ENCODE results near the gene CD109. TPM values are rescaled to one million over a fixed set of nuclear protein-coding genes. Genes with fewer than 3 reads are reported as not detected.

Gene CD109
- total and polyA plus RNA-seq, 2 experiments from 2014 or later: 3.0 to 8.2 TPM

DNA sequence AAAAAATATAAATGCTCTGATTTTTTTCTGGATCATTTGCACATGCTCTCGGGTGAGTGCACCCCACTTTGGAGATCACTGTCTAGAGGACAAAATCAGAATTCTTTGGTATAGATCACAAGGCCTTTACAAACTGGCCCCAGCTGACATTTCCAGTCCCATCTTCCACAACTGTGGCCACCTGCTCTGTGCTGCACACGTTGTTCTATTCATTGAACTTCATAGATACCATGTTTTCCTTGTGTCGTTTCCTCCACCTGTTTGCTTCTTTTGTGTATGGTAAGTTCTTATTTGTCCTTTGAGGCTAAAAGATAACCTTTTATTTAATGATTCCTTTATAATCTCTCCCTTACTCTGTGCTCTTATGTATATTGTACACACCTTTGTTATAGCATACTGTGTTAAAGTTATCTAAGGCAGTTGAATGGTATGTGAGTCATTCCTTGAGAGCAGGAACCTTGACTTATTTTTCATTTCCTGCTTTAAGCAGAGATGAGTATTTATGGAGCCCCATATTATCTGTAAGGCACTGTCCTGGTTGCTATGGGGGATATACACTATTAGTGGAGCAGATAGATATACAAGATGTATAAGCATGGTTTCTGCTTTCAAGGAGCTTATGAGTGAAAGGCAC lies 30.2 kb upstream of the CD109 start:
- Histone ChIP-seq H2AFZ (no peak overlapping the region), H4K20me1 (ENCODE audit: insufficient read depth, poor library complexity, severe bottlenecking) (no peaks in the 10 kb centered on the region), H3K9me3 (ENCODE audit: low read depth) (no peaks in the 10 kb centered on the region), H3K4me2 (no peak overlapping the region), H3K27me3 (no peaks in the 10 kb centered on the region), H3K9me2 (replicated peaks; ENCODE audit: insufficient read depth) (no peaks in the 10 kb centered on the region), H3K27ac (peak overlapping the region; percentile 75), H3K79me2 (no peaks in the 10 kb centered on the region), H3K36me3 (replicated peaks; ENCODE audit: insufficient read depth, low read depth) (no peaks in the 10 kb centered on the region), H3K4me3 (no peak overlapping the region), H3K4me1 (ENCODE audit: insufficient read depth) (peaks cover 4% of the 10 kb centered on the region)
- no peak for DNase-seq (ENCODE audit: low spot score)
- TF ChIP-seq EZH2 (IDR thresholded peaks at IDR 0.05; ENCODE audit: borderline replicate concordance) (no peak), EZH2phosphoT487 (IDR thresholded peaks at IDR 0.05; ENCODE audit: low read depth, severe bottlenecking, unreplicated experiment) (no peak)
- TF ChIP-seq, protein P1, sequence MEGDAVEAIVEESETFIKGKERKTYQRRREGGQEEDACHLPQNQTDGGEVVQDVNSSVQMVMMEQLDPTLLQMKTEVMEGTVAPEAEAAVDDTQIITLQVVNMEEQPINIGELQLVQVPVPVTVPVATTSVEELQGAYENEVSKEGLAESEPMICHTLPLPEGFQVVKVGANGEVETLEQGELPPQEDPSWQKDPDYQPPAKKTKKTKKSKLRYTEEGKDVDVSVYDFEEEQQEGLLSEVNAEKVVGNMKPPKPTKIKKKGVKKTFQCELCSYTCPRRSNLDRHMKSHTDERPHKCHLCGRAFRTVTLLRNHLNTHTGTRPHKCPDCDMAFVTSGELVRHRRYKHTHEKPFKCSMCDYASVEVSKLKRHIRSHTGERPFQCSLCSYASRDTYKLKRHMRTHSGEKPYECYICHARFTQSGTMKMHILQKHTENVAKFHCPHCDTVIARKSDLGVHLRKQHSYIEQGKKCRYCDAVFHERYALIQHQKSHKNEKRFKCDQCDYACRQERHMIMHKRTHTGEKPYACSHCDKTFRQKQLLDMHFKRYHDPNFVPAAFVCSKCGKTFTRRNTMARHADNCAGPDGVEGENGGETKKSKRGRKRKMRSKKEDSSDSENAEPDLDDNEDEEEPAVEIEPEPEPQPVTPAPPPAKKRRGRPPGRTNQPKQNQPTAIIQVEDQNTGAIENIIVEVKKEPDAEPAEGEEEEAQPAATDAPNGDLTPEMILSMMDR (IDR thresholded peaks at IDR 0.05; ENCODE audit: poor library complexity): no peak
- 52% methylated on average over 3 of the region's 3 CpGs for WGBS (ENCODE audit: low lambda C conversion rate, missing lambda C conversion rate)

DNA sequence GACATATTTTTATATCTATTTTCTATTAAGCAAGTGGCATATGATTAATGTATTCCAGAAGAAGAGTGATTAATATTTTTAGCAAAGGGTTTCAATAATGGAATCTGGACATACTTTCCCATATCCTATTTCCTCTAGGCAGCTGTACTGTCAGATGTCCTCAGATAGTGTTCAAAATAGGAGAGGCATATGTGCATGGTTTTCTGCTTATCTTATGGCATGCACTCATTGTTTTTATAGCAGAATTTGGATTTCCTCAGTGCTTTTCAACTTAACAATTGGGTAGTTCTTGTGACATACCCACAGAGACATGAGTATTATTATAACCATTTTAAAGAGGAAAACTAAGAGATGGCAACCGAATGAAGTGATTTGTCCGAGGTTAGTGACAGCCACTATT lies 29.6 kb upstream of the CD109 start:
- H3K4me2 ChIP-seq: no peak overlapping the region
- no peak overlapping the region for H3K4me3 ChIP-seq
- WGBS (ENCODE audit: low lambda C conversion rate, missing lambda C conversion rate): 74% methylated on average over 2 of the region's 2 CpGs
- H3K9me3 ChIP-seq (ENCODE audit: low read depth): no peaks in the 10 kb centered on the region
- peaks cover 4% of the 10 kb centered on the region for H3K4me1 ChIP-seq (ENCODE audit: insufficient read depth)
- H3K27me3 ChIP-seq: no peaks in the 10 kb centered on the region
- H3K27ac ChIP-seq: peak overlapping the region; percentile 75
- H3K9me2 ChIP-seq (replicated peaks; ENCODE audit: insufficient read depth): no peaks in the 10 kb centered on the region
- no peaks in the 10 kb centered on the region for H4K20me1 ChIP-seq (ENCODE audit: insufficient read depth, poor library complexity, severe bottlenecking)
- TF ChIP-seq EZH2phosphoT487 (IDR thresholded peaks at IDR 0.05; ENCODE audit: low read depth, severe bottlenecking, unreplicated experiment) (no peak), EZH2 (IDR thresholded peaks at IDR 0.05; ENCODE audit: borderline replicate concordance) (no peak)
- TF ChIP-seq, protein P1 (IDR thresholded peaks at IDR 0.05; ENCODE audit: poor library complexity): no peak
- DNase-seq (ENCODE audit: low spot score): no peak
- H3K79me2 ChIP-seq: no peaks in the 10 kb centered on the region
- no peak overlapping the region for H2AFZ ChIP-seq
- H3K36me3 ChIP-seq (replicated peaks; ENCODE audit: insufficient read depth, low read depth): no peaks in the 10 kb centered on the region

DNA sequence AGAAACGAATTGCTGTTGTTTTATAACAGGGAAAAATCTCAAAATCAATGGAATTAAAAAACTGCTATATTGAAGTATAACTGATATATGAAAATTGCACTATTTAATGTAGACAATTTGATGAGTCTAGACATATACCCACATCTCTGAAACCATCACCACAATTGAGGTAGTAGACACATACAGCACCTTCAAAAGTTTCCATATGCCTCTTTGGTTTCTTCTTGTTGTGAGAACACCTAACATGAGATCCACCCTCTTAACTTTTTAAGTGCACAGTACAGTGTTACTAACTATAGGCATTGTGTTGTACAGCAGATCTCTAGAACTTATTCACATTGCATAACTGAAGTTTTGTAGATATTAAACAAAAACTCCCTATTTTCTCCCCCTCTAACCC lies 28.2 kb upstream of the CD109 start:
- Histone ChIP-seq H3K4me1 (ENCODE audit: insufficient read depth) (peaks cover 4% of the 10 kb centered on the region), H3K4me2 (no peak overlapping the region), H3K9me2 (replicated peaks; ENCODE audit: insufficient read depth) (no peaks in the 10 kb centered on the region), H3K79me2 (no peaks in the 10 kb centered on the region), H2AFZ (no peak overlapping the region), H3K9me3 (ENCODE audit: low read depth) (no peaks in the 10 kb centered on the region), H3K27me3 (no peaks in the 10 kb centered on the region), H3K4me3 (no peak overlapping the region), H3K27ac (no peak overlapping the region), H3K36me3 (replicated peaks; ENCODE audit: insufficient read depth, low read depth) (no peaks in the 10 kb centered on the region), H4K20me1 (ENCODE audit: insufficient read depth, poor library complexity, severe bottlenecking) (no peaks in the 10 kb centered on the region)
- no peak for DNase-seq (ENCODE audit: low spot score)
- TF ChIP-seq EZH2phosphoT487 (IDR thresholded peaks at IDR 0.05; ENCODE audit: low read depth, severe bottlenecking, unreplicated experiment) (no peak), EZH2 (IDR thresholded peaks at IDR 0.05; ENCODE audit: borderline replicate concordance) (no peak)
- TF ChIP-seq, protein P1 (IDR thresholded peaks at IDR 0.05; ENCODE audit: poor library complexity): no peak
- WGBS (ENCODE audit: low lambda C conversion rate, missing lambda C conversion rate): 33% methylated on average over 1 of the region's 1 CpG

Measured in hepatocyte (in vitro differentiated cells).